Pulmonary artery endothelial cell (primary cell): ENCODE measurements around the gene ANTXR2. TPM values are rescaled to one million over a fixed set of nuclear protein-coding genes. Genes with fewer than 3 reads are reported as not detected.
"Not testable (repeated sequence)": the region's sequence is repeated elsewhere in the genome, so short reads cannot be mapped to it uniquely, and the experiment has no call there.

Experiments
- DNase-seq: peaks from one replicate; pipeline ENCODE4 v3.0.0-alpha.2; 2011; ENCODE audit warnings: low read depth, low spot score
- total RNA-seq: library from RNA; depleted of rRNA; stranded (reverse); fragments of >200 nt; gene quantifications from 2 replicates; pipeline ENCODE4 v1.2.3, GENCODE V29; 2014

The ANTXR2 gene
- 30.3 and 42.9 TPM in 2 replicates for total RNA-seq

- DNase-seq: peak; percentile 60
Observed at GRCh38 chr4:80072744-80073472, at the start of gene ANTXR2. Gene ANTXR2 (minus strand): TSS chr4:80073229. CDS start chr4:80072560, 669 bp downstream.

GRCh38 chr4:80121815-80122214 lies 48.8 kb upstream of the ANTXR2 start:
- DNase-seq: not testable (repeated sequence)

GRCh38 chr4:80119620-80120019 lies 46.6 kb upstream of the ANTXR2 start:
- DNase-seq: not testable (repeated sequence)

- DNase-seq: no peak
Observed at GRCh38 chr4:80116516-80116915, 43.5 kb upstream of the ANTXR2 start.

- no peak for DNase-seq
Observed at GRCh38 chr4:80115368-80116181, 42.5 kb upstream of the ANTXR2 start.

GRCh38 chr4:80114732-80115265 lies 41.8 kb upstream of the ANTXR2 start:
- DNase-seq: no peak

GRCh38 chr4:80113615-80114014 lies 40.6 kb upstream of the ANTXR2 start:
- no peak for DNase-seq

- DNase-seq: no peak
Observed at GRCh38 chr4:80112236-80112635, 39.2 kb upstream of the ANTXR2 start.

- DNase-seq: no peak
Observed at GRCh38 chr4:80111276-80111675, 38.2 kb upstream of the ANTXR2 start.

GRCh38 chr4:80107374-80107773 lies 34.3 kb upstream of the ANTXR2 start:
- no peak for DNase-seq

- no peak for DNase-seq
Observed at GRCh38 chr4:80104927-80105326, 31.9 kb upstream of the ANTXR2 start.

- DNase-seq: no peak
Observed at GRCh38 chr4:80103629-80104028, 30.6 kb upstream of the ANTXR2 start.

- no peak for DNase-seq
Observed at GRCh38 chr4:80101792-80102116, 28.7 kb upstream of the ANTXR2 start.

GRCh38 chr4:80101071-80101791 lies 28.2 kb upstream of the ANTXR2 start:
- DNase-seq: no peak

GRCh38 chr4:80099671-80100070 lies 26.6 kb upstream of the ANTXR2 start:
- DNase-seq: no peak

GRCh38 chr4:80098635-80099034 lies 25.6 kb upstream of the ANTXR2 start:
- DNase-seq: no peak

GRCh38 chr4:80097400-80098177 lies 24.6 kb upstream of the ANTXR2 start:
- peak; percentile 20 for DNase-seq

GRCh38 chr4:80096175-80096850 lies 23.3 kb upstream of the ANTXR2 start:
- DNase-seq: no peak

GRCh38 chr4:80094191-80094590 lies 21.2 kb upstream of the ANTXR2 start:
- DNase-seq: no peak

GRCh38 chr4:80093563-80093962 lies 20.5 kb upstream of the ANTXR2 start:
- no peak for DNase-seq

- no peak for DNase-seq
Observed at GRCh38 chr4:80092847-80093246, 19.8 kb upstream of the ANTXR2 start.
